BE2C (cell line): Measurements from ENCODE around the gene NPTXR.

ENCODE experiments used
- DNase-seq: peaks from one replicate; pipeline ENCODE4 v3.0.0-alpha.2; 2020
- H3K27me3 ChIP-seq: fragments of 250-450 bp; sonication (Bioruptor Pico); 2 replicates; pipeline ENCODE4 v1.5.1; 2020; ENCODE audit warnings: mild to moderate bottlenecking
- H3K36me3 ChIP-seq: fragments of 250-450 bp; sonication (Bioruptor Pico); 2 replicates; pipeline ENCODE4 v1.5.1; 2020; ENCODE audit warnings: mild to moderate bottlenecking
- H3K4me1 ChIP-seq: fragments of 250-450 bp; sonication (Bioruptor Pico); 2 replicates; pipeline ENCODE4 v1.5.1; 2020
- H3K4me3 ChIP-seq: 2 replicates; pipeline ENCODE4 v1.5.1; 2011; ENCODE audit warnings: low read depth, low read length
- H3K9me3 ChIP-seq: fragments of 250-450 bp; sonication (Bioruptor Pico); 2 replicates; pipeline ENCODE4 v1.5.1; 2020
- CTCF ChIP-seq: IDR thresholded peaks from 2 replicates; pipeline ENCODE4 v1.5.1; 2012; ENCODE audit warnings: mild to moderate bottlenecking, low read depth, low read length

The NPTXR gene

GRCh38 chr22:38782402-38783094, 61.3 kb downstream of the NPTXR start:
- no peak for TF ChIP-seq CTCF
- peak; percentile 86 for DNase-seq

GRCh38 chr22:38781033-38781432, 62.8 kb downstream of the NPTXR start:
- Histone ChIP-seq H3K36me3 (peaks cover 3% of the 10 kb centered on the region), H3K9me3 (no peaks in the 10 kb centered on the region), H3K4me3 (no peak overlapping the region), H3K4me1 (peaks cover 25% of the 10 kb centered on the region), H3K27me3 (no peaks in the 10 kb centered on the region)
- DNase-seq: no peak
- no peak for TF ChIP-seq CTCF

More at GRCh38 chr22:38782402-38783094, 61.3 kb downstream of the NPTXR start:
- Histone ChIP-seq H3K27me3 (no peaks in the 10 kb centered on the region), H3K9me3 (no peaks in the 10 kb centered on the region), H3K36me3 (peaks cover 3% of the 10 kb centered on the region), H3K4me3 (no peak overlapping the region), H3K4me1 (peaks cover 37% of the 10 kb centered on the region)

- Histone ChIP-seq H3K27me3 (no peaks in the 10 kb centered on the region), H3K4me1 (peaks cover 3% of the 10 kb centered on the region), H3K4me3 (no peak overlapping the region), H3K36me3 (peaks cover 3% of the 10 kb centered on the region), H3K9me3 (no peaks in the 10 kb centered on the region)
- no peak for TF ChIP-seq CTCF
- no peak for DNase-seq
These were observed 66.6 kb downstream of the NPTXR start for GRCh38 chr22:38777087-38777671.

- H3K4me3 ChIP-seq: no peak overlapping the region
- H3K27me3 ChIP-seq: no peaks in the 10 kb centered on the region
- no peak for TF ChIP-seq CTCF
- no peaks in the 10 kb centered on the region for H3K9me3 ChIP-seq
- H3K36me3 ChIP-seq: peaks cover 3% of the 10 kb centered on the region
- H3K4me1 ChIP-seq: no peaks in the 10 kb centered on the region
- DNase-seq: no peak
These were observed 67.7 kb downstream of the NPTXR start for GRCh38 chr22:38776086-38776485.

- no peak for TF ChIP-seq CTCF
- Histone ChIP-seq H3K4me3 (no peak overlapping the region), H3K27me3 (no peaks in the 10 kb centered on the region), H3K36me3 (no peaks in the 10 kb centered on the region; the same call in none of the 2 replicates), H3K4me1 (no peaks in the 10 kb centered on the region), H3K9me3 (no peaks in the 10 kb centered on the region)
- DNase-seq: no peak
These were observed 68.2 kb downstream of the NPTXR start for GRCh38 chr22:38775656-38776055.

GRCh38 chr22:38774496-38775166, 69.2 kb downstream of the NPTXR start:
- no peaks in the 10 kb centered on the region for H3K27me3 ChIP-seq
- no peaks in the 10 kb centered on the region for H3K36me3 ChIP-seq
- no peak overlapping the region for H3K4me3 ChIP-seq
- DNase-seq: no peak
- H3K9me3 ChIP-seq: no peaks in the 10 kb centered on the region
- TF ChIP-seq CTCF: no peak
- H3K4me1 ChIP-seq: no peaks in the 10 kb centered on the region
